Parathyroid adenoma (tissue), 2 donors: ENCODE measurements around the gene CFAP20.

Experiments used
- H2AFZ ChIP-seq: fragments of 300-600 bp; sonication (generic); one replicate; pipeline ENCODE4 v1.7.0; 2017; ENCODE audit warnings: antibody characterized with exemption, mild to moderate bottlenecking
- H3K27ac ChIP-seq: fragments of 300-600 bp; sonication (generic); one replicate; pipeline ENCODE4 v1.7.0; 2017
- H3K27me3 ChIP-seq: fragments of 300-600 bp; sonication (generic); one replicate; pipeline ENCODE4 v1.7.0; 2017; ENCODE audit warnings: low read length; ENCODE audit not compliant: control insufficient read depth, insufficient read depth
- H3K36me3 ChIP-seq: fragments of 300-600 bp; sonication (generic); one replicate; pipeline ENCODE4 v1.7.0; 2017; ENCODE audit warnings: low read length; ENCODE audit not compliant: control insufficient read depth, insufficient read depth
- H3K4me1 ChIP-seq: fragments of 300-600 bp; sonication (generic); one replicate; pipeline ENCODE4 v1.7.0; 2017; ENCODE audit warnings: control low read depth
- H3K4me2 ChIP-seq: fragments of 300-600 bp; sonication (generic); one replicate; pipeline ENCODE4 v1.7.0; 2017; ENCODE audit warnings: low read length
- H3K4me3 ChIP-seq: fragments of 300-600 bp; sonication (generic); one replicate; pipeline ENCODE4 v1.7.0; 2017; ENCODE audit warnings: low read depth, low read length
- H3K79me2 ChIP-seq: fragments of 300-600 bp; sonication (generic); one replicate; pipeline ENCODE4 v1.7.0; 2017; ENCODE audit warnings: control low read depth
- H3K9ac ChIP-seq: fragments of 300-600 bp; sonication (generic); one replicate; pipeline ENCODE4 v1.7.0; 2017; ENCODE audit warnings: mild to moderate bottlenecking
- H3K9me3 ChIP-seq: fragments of 300-600 bp; sonication (generic); one replicate; pipeline ENCODE4 v1.7.0; 2017; ENCODE audit warnings: low read length; ENCODE audit not compliant: control insufficient read depth
- TF ChIP-seq, protein P1 (sequence below): fragments of 300-600 bp; sonication (generic); IDR thresholded peaks from one replicate; pipeline ENCODE4 v1.7.0; 2017; ENCODE audit warnings: antibody characterized with exemption, mild to moderate bottlenecking
- donor health status: primary hyperparathyroidism.

The CFAP20 gene

GRCh38 chr16:58109881-58110280, 19.3 kb downstream of the CFAP20 start:
- Histone ChIP-seq H3K79me2 (peaks cover 2% of the 10 kb centered on the region), H3K27me3 (no peaks in the 10 kb centered on the region), H3K9me3 (no peaks in the 10 kb centered on the region), H3K4me3 (no peak overlapping the region), H3K9ac (no peak overlapping the region), H3K27ac (no peak overlapping the region), H2AFZ (no peak overlapping the region), H3K36me3 (no peaks in the 10 kb centered on the region), H3K4me1 (no peaks in the 10 kb centered on the region), H3K4me2 (no peak overlapping the region)
- TF ChIP-seq, protein P1, sequence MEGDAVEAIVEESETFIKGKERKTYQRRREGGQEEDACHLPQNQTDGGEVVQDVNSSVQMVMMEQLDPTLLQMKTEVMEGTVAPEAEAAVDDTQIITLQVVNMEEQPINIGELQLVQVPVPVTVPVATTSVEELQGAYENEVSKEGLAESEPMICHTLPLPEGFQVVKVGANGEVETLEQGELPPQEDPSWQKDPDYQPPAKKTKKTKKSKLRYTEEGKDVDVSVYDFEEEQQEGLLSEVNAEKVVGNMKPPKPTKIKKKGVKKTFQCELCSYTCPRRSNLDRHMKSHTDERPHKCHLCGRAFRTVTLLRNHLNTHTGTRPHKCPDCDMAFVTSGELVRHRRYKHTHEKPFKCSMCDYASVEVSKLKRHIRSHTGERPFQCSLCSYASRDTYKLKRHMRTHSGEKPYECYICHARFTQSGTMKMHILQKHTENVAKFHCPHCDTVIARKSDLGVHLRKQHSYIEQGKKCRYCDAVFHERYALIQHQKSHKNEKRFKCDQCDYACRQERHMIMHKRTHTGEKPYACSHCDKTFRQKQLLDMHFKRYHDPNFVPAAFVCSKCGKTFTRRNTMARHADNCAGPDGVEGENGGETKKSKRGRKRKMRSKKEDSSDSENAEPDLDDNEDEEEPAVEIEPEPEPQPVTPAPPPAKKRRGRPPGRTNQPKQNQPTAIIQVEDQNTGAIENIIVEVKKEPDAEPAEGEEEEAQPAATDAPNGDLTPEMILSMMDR: no peak

- Histone ChIP-seq H3K27ac (no peak overlapping the region), H3K9ac (no peak overlapping the region), H3K4me3 (no peak overlapping the region), H3K4me1 (no peaks in the 10 kb centered on the region), H3K9me3 (no peaks in the 10 kb centered on the region), H3K4me2 (no peak overlapping the region), H3K36me3 (no peaks in the 10 kb centered on the region), H3K79me2 (peaks cover 2% of the 10 kb centered on the region), H2AFZ (no peak overlapping the region), H3K27me3 (no peaks in the 10 kb centered on the region)
- TF ChIP-seq, protein P1: no peak
These were observed 19.9 kb downstream of the CFAP20 start for GRCh38 chr16:58109330-58109729.

- Histone ChIP-seq H3K4me3 (no peak overlapping the region), H3K36me3 (no peaks in the 10 kb centered on the region), H3K9me3 (no peaks in the 10 kb centered on the region), H3K79me2 (peaks cover 2% of the 10 kb centered on the region), H3K27ac (no peak overlapping the region), H3K4me1 (no peaks in the 10 kb centered on the region), H2AFZ (no peak overlapping the region), H3K4me2 (no peak overlapping the region), H3K27me3 (no peaks in the 10 kb centered on the region), H3K9ac (no peak overlapping the region)
- TF ChIP-seq, protein P1: no peak
These were observed 21.5 kb downstream of the CFAP20 start for GRCh38 chr16:58107709-58108108.

DNA sequence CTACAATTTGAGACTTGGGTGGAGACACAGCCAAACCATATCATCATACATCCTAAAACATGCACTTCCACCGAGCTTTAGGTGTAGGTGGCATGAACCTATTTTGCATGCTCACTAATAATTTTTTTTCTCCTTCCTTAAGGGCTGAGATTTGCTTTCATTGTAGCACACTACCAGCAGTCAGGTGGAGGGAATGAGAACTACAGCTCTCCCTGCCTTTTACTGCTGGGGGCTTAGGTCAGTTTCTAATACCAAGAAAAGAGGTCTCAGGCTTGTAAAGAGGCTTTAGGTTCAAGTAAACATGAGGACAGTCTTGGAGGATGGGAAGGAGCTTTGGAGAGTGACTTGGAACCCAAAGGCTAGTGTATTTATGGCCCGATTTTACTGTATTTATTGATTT, 22.0 kb downstream of the CFAP20 start:
- H3K79me2 ChIP-seq: peaks cover 2% of the 10 kb centered on the region
- H3K36me3 ChIP-seq: no peaks in the 10 kb centered on the region
- H3K9ac ChIP-seq: no peak overlapping the region
- no peak overlapping the region for H3K4me3 ChIP-seq
- H3K4me1 ChIP-seq: no peaks in the 10 kb centered on the region
- no peak overlapping the region for H3K27ac ChIP-seq
- H2AFZ ChIP-seq: no peak overlapping the region
- no peaks in the 10 kb centered on the region for H3K27me3 ChIP-seq
- no peak overlapping the region for H3K4me2 ChIP-seq
- TF ChIP-seq, protein P1: no peak
- no peaks in the 10 kb centered on the region for H3K9me3 ChIP-seq

DNA sequence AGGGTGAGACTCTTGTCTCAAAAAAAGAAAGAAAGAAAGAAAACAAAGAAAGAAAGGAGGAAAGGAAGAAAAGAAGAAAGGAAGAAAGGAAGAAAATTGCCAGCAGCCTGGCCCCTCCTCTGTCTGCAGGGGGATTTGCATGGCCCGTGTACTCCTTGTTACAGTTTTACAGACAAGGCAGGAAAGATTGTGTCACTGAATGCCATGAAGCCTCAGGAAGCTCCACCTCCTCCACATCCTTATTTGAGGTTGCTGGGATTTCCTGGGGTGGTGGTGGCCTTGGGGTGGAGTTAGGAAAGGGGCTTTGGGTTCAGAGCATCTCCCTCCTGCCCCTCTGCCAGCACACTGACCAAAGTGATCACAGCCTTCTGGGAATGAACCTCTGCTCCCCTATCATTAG, 23.6 kb downstream of the CFAP20 start:
- Histone ChIP-seq H3K36me3 (no peaks in the 10 kb centered on the region), H3K4me2 (no peak overlapping the region), H3K27me3 (no peaks in the 10 kb centered on the region), H3K79me2 (peaks cover 2% of the 10 kb centered on the region), H3K9ac (no peak overlapping the region), H3K9me3 (no peaks in the 10 kb centered on the region), H3K27ac (no peak overlapping the region), H3K4me1 (no peaks in the 10 kb centered on the region), H3K4me3 (no peak overlapping the region), H2AFZ (no peak overlapping the region)
- TF ChIP-seq, protein P1: no peak
